Dendritic cell treated with granulocyte-macrophage colony-stimulating factor and Interleukin-4, amounts not matched to agents 40 ng/mL and 50 ng/mL, for 4 days (primary cell): ENCODE measurements around the gene TMEM132D.
"Not testable (repeated sequence)": the region's sequence is repeated elsewhere in the genome, so short reads cannot be mapped to it uniquely, and the experiment has no call there.

Experiments
- H3K27ac Mint-ChIP-seq: one replicate; pipeline ENCODE4 v1.8.0; 2022; ENCODE audit warnings: mild to moderate bottlenecking, mixed read lengths
- H3K27me3 Mint-ChIP-seq: one replicate; pipeline ENCODE4 v1.8.0; 2022; ENCODE audit warnings: mild to moderate bottlenecking, mixed read lengths
- H3K36me3 Mint-ChIP-seq: one replicate; pipeline ENCODE4 v1.8.0; 2022; ENCODE audit warnings: low read depth, mixed read lengths
- H3K4me1 Mint-ChIP-seq: one replicate; pipeline ENCODE4 v1.8.0; 2022; ENCODE audit warnings: low read depth, mixed read lengths
- H3K4me3 Mint-ChIP-seq: one replicate; pipeline ENCODE4 v1.8.0; 2022; ENCODE audit warnings: mild to moderate bottlenecking, moderate library complexity, mixed read lengths
- H3K9me3 Mint-ChIP-seq: one replicate; pipeline ENCODE4 v1.8.0; 2022; ENCODE audit warnings: mixed read lengths
- intact Hi-C: fragments of 100-400 bp; cut with micrococcal nuclease; formaldehyde crosslinking; loops from one replicate; pipeline ENCODE4 v1.15.0; 2022

Gene TMEM132D

DNA sequence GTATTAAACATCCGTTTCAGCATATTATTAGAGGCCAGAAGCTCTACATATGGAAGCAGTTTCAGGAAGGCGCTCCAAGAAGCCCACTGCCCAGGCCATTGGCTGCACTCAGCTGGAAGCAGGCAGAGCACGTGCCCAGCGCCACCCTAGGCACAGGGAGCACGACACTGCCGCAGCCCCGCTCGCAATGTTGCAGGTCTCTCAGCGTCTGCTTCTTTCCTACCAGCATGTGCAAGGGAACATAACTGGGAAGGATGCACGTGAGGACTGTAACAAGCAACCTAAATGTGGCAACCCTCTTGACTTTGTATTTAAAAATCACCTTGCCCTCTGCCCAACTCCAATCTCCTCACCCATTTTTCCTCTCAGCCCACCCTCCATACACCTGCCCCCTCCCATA is 3.5 kb downstream of the TMEM132D start:
- intact Hi-C loops, result no loop called here
- H3K27me3 Mint-ChIP-seq, result peaks cover 36% of the 10 kb centered on the region
- no peaks in the 10 kb centered on the region for H3K9me3 Mint-ChIP-seq
- H3K27ac Mint-ChIP-seq, result no peak overlapping the region
- H3K4me3 Mint-ChIP-seq, result no peak overlapping the region
- H3K36me3 Mint-ChIP-seq, result no peaks in the 10 kb centered on the region
- no peaks in the 10 kb centered on the region for H3K4me1 Mint-ChIP-seq

DNA sequence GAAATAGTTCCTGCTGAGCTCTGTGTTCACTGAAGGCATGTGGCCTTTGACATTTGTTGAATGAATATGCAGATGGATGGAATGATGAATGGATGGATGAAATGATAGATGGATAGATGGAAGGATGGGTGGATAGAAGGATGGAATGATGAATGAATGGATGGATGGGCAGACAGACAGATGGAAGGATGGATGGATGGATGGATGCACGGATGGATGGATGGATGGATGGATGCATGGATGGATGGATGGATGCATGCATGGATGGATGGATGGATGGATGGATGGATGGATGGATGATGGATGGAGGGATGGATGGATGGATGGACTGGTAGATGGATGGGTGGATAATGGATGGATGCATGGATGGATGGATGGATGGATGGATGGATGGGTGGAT is 4.8 kb downstream of the TMEM132D start:
- H3K27ac Mint-ChIP-seq, H3K36me3 Mint-ChIP-seq, H3K4me3 Mint-ChIP-seq, H3K9me3 Mint-ChIP-seq, intact Hi-C loops, H3K4me1 Mint-ChIP-seq: not testable (repeated sequence)
- H3K27me3 Mint-ChIP-seq, result peaks cover 24% of the 10 kb centered on the region

DNA sequence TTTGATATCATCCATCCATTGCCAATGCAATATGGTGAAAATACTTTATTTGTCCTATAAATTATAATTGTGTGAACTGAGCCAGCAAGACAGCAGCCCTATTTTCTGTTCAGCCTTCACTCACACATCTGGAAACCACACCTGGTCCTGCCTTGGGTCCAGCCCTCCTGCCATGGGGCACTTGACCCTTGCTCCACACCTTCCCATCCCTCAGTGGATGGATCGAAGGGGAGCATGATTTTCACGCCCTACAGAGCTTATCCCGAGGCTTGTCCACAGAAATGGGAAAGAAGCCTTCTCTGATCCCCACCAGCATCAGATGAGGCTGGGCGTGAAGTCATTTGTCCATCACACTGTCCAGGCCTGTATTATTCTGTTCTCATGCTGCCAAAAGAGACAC is 10.1 kb downstream of the TMEM132D start:
- Mint-ChIP-seq H3K27ac (no peak overlapping the region), H3K4me3 (no peak overlapping the region), H3K4me1 (no peaks in the 10 kb centered on the region), H3K9me3 (no peaks in the 10 kb centered on the region), H3K36me3 (no peaks in the 10 kb centered on the region), H3K27me3 (no peaks in the 10 kb centered on the region)
- intact Hi-C loops, result no loop called here

DNA sequence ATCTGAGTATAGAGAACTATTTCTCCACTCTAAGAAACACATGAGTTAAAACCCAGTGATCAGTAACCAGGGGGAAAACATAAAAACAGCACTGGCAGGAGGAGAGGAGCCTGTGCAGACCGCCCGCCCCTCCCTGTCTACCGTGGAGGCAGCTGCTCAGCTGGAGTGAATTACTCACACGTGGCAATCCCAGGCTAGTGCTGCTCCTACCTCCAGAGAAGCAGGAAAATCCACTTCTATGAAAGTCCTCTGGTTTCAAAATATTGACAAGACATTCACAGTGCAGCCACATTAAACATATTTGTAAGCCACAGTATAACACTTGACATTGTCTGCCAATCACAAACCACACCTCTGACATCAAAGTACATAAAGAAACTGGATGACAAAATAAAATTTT is 16.7 kb downstream of the TMEM132D start:
- Mint-ChIP-seq H3K9me3 (no peaks in the 10 kb centered on the region), H3K27me3 (no peaks in the 10 kb centered on the region), H3K4me3 (no peak overlapping the region), H3K4me1 (no peaks in the 10 kb centered on the region), H3K36me3 (no peaks in the 10 kb centered on the region), H3K27ac (no peak overlapping the region)
- intact Hi-C loops, result no loop called here

DNA sequence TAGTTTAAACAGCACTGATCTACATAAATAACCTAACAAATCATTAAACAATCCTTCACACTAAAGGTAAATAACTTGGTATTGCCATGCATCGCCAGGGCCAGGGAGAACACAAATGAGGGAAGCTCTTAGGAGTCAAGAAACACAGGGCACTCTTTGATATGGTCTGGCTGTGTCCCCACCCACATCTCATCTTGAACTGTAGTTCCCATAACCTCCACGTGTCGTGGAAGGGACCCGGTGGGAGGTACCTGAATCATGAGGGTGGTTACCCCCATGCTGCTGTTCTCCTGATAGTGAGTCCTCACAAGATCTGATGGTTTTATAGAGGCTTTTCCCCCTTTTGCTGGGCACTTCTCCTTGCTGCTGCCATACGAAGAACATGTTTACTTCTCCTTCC is 17.3 kb downstream of the TMEM132D start:
- Mint-ChIP-seq H3K9me3 (no peaks in the 10 kb centered on the region), H3K4me3 (no peak overlapping the region), H3K36me3 (no peaks in the 10 kb centered on the region), H3K27ac (no peak overlapping the region), H3K27me3 (no peaks in the 10 kb centered on the region), H3K4me1 (no peaks in the 10 kb centered on the region)
- intact Hi-C loops, result no loop called here

DNA sequence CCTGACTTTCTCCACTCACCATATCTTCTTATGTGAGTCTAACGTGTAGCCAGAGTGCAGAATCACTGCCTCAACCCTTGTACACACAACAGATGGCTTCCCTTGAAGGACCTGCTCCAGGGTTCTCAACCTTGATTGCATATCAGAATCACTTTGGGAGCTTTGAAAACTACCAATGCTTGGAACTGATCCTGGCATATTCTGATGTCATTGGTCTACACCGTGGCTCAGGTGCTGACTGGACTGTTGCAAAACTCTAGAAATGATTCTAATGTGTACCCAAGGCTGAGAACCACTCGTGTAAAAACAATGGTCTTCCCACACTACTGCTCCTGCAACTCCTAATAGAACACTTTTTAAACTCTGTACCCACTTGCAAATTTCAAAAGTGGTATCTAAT is 18.5 kb downstream of the TMEM132D start:
- H3K27me3 Mint-ChIP-seq, result no peaks in the 10 kb centered on the region
- no peak overlapping the region for H3K4me3 Mint-ChIP-seq
- H3K27ac Mint-ChIP-seq, result no peak overlapping the region
- H3K4me1 Mint-ChIP-seq, result no peaks in the 10 kb centered on the region
- H3K9me3 Mint-ChIP-seq, result no peaks in the 10 kb centered on the region
- intact Hi-C loops, result no loop called here
- no peaks in the 10 kb centered on the region for H3K36me3 Mint-ChIP-seq

DNA sequence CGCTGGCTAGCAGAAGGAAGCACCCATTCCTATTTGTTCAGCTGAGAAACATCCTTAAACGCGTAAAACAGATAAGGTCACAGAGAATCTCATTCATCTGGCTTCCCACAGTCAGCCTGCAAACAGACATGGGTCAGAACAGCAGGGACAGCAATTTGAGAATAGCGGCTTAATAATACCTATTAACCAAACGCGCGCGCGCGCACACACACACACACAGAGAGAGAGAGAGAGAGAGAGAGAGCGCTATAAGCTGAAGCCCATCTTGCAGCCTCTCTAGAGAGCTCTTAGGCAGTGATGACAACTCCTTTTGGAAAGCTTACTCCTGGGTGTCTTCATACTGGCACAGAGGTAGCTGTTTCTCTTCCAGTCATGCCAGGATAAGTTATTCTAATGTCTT is 26.4 kb downstream of the TMEM132D start:
- H3K27ac Mint-ChIP-seq, result no peak overlapping the region
- no peaks in the 10 kb centered on the region for H3K9me3 Mint-ChIP-seq
- intact Hi-C loops, result no loop called here
- no peak overlapping the region for H3K4me3 Mint-ChIP-seq
- no peaks in the 10 kb centered on the region for H3K4me1 Mint-ChIP-seq
- no peaks in the 10 kb centered on the region for H3K27me3 Mint-ChIP-seq
- no peaks in the 10 kb centered on the region for H3K36me3 Mint-ChIP-seq

DNA sequence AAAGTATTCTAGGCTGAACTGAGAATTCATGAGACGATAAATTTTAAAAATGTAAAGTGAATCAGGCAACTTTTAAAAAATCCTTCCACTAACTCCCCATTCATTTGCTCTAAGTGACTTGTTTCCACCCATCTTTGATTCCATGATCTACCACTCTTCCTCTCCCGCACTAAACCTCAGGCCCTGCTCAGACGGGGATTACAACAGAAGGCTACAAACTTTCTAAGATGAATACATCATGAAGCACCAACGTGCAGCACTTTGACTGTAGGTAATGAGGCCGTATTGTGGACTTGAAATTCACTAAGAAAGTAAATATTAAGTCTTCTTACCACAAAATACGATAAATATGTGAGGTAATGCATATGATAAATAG is 30.0 kb downstream of the TMEM132D start:
- no peaks in the 10 kb centered on the region for H3K4me1 Mint-ChIP-seq
- no peaks in the 10 kb centered on the region for H3K9me3 Mint-ChIP-seq
- no peaks in the 10 kb centered on the region for H3K36me3 Mint-ChIP-seq
- H3K27ac Mint-ChIP-seq, result no peak overlapping the region
- no peaks in the 10 kb centered on the region for H3K27me3 Mint-ChIP-seq
- intact Hi-C loops, result no loop called here
- H3K4me3 Mint-ChIP-seq, result no peak overlapping the region

DNA sequence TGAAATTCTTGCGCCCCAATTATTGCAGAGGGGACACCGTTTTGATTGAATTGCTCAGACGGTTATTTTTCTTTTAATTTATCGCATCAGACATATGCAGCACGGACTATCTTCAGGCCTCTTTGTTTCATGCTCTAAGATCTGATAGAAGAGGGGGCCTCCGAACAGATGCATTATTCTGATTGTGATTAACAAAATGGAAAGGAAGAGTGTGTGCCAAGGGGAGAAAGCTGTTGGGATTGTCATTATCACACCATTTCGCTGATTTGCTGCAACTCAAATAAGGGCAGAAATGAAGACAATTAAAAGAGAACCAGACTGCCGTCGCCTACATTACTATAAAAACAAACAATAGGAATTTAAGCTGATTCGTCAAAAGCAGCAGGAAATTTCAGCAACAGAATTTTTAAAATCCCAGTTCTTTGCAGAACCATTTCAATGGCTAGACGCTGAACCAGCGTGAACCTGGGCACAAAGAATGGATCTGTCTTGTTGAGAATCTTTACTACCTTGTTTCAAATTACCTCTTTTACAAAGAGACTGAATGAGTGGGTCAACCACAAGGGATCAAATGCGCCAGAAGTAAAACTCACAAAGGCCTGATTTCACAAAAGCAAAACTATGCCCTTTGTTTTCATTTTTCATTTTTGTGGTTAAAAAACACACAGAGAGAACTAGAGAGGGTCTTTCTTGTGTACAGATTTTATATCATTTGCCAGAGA is 30.6 kb downstream of the TMEM132D start:
- Mint-ChIP-seq H3K9me3 (no peaks in the 10 kb centered on the region), H3K27me3 (no peaks in the 10 kb centered on the region), H3K4me1 (no peaks in the 10 kb centered on the region), H3K4me3 (no peak overlapping the region), H3K27ac (no peak overlapping the region), H3K36me3 (no peaks in the 10 kb centered on the region)
- intact Hi-C loops, result no loop called here

DNA sequence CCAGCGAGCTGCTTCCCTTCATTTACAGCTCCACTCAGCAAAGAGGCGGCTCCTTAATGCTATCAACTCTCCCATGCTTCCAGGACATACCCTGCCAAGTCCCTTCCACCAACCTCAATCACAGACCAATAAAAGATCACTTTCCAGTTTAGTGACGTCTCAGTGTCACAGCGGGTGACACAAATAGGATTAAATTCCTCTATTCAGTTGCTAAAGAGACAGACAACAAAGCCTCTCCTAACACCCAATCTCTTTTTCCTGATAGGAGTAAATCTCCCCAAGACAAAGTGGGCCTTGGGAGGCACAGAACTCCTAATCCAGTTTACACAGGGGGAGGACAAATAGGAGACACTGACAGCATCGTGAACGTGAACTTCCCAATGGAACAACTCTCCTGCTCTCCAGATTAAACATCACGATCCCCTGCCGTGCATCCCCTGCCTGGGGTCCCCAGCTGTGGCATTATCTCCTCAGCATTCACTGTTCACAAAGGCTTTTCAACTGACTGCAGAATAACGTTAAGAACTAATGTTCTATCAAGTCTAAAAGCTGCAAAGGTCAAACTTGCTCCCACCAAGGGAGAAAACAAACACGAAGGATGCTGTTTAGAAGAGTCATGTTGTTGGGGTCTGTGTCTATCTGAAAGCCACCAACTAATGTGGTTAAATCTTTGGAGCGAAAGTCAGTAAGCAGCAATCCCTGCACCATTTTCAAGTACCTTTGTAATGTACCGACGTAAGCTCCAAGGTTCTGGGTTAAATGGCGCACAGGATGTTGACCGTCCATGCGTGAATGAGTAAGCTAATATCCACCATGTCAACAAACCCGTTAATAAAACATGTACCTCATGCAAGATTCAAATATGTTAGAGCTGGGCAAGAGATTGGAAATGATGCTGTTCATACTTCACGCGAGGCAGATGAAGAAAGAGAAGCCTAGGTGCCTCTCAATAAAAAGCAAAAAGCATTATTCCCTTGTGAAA is 31.5 kb downstream of the TMEM132D start:
- no peak overlapping the region for H3K4me3 Mint-ChIP-seq
- H3K4me1 Mint-ChIP-seq, result no peaks in the 10 kb centered on the region
- H3K9me3 Mint-ChIP-seq, result no peaks in the 10 kb centered on the region
- H3K27ac Mint-ChIP-seq, result no peak overlapping the region
- intact Hi-C loops, result no loop called here
- no peaks in the 10 kb centered on the region for H3K36me3 Mint-ChIP-seq
- H3K27me3 Mint-ChIP-seq, result no peaks in the 10 kb centered on the region

DNA sequence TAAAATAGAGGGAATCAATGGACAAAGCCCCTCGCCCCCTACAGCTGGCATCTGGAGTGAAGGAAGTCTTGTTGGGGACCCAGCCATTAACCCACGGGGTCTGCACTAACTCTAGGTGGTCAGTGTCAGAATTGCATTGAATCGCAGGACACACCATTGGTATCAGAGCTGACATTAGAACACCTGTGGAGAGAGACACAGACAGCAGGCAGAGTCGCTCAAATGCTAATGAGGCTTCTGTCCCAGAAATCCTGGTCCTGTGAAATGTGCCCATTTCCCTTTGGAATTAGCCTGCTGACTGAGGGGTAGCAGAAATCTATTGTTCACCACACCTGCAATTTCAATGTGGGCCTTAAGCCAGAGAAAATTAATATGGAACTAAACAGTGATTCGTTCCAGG is 33.0 kb downstream of the TMEM132D start:
- no peaks in the 10 kb centered on the region for H3K36me3 Mint-ChIP-seq
- intact Hi-C loops, result no loop called here
- no peaks in the 10 kb centered on the region for H3K4me1 Mint-ChIP-seq
- H3K27me3 Mint-ChIP-seq, result no peaks in the 10 kb centered on the region
- peaks cover 4% of the 10 kb centered on the region for H3K9me3 Mint-ChIP-seq
- no peak overlapping the region for H3K4me3 Mint-ChIP-seq
- H3K27ac Mint-ChIP-seq, result no peak overlapping the region

DNA sequence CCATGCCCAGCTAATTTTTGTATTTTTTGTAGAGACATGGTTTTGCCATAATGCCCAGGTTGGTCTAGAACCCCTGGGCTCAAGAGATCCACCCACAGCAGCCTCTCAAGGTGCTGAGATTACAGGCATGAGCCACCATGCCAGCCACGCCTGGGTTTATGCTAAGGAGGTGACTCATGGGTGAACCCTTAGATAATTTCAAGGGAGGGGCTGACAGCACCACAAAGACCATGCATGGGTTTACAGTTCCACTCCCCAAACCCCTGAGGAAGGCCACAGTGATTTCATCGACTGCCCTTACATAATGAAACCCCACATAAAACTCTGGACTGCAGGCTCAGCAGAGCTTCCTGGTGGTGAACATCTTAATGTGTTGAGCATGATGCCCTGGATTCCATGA is 33.7 kb downstream of the TMEM132D start:
- no peaks in the 10 kb centered on the region for H3K4me1 Mint-ChIP-seq
- peaks cover 11% of the 10 kb centered on the region for H3K9me3 Mint-ChIP-seq
- no peak overlapping the region for H3K27ac Mint-ChIP-seq
- no peak overlapping the region for H3K4me3 Mint-ChIP-seq
- H3K36me3 Mint-ChIP-seq, result no peaks in the 10 kb centered on the region
- intact Hi-C loops, result no loop called here
- H3K27me3 Mint-ChIP-seq, result no peaks in the 10 kb centered on the region

DNA sequence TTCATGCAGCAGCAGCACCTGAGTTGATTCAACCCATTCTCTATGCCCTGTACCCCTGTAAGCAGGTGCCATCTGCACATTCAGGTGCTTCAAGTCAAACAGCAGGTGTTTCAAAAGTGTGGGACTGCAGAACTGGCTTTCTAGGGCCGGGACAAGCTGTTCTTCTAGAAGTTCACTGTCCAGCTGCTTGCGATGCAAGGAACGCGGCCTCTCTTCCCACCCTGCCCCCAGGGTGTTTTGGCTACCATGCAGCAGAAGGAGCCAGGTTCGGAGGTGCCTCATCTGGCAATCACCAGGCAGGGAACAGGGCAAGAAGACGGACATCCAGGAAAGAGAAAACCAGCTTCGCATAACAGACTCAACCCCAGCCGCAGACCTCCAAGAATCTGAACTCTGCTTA is 35.2 kb downstream of the TMEM132D start:
- H3K9me3 Mint-ChIP-seq, result peaks cover 23% of the 10 kb centered on the region

DNA sequence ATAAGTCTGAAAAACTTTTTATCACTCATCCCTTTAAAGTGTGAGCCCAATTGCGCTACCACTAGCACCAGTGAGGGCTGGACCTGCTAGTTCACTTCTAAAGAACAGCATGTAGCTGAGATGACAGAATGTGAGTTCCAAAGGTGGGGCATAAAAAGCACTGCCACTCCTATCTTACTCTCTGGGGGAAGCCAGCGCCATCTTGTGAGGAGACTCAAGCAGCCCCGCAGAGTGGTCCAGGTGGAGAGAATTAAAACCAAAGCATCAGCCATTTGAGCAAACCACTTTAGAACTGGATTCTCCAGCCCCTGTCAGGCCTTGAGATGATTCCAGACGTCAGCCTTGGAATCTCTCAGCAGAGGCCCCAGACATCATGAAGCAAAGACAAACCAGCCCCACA is 39.9 kb downstream of the TMEM132D start:
- Mint-ChIP-seq H3K4me3 (no peak overlapping the region), H3K36me3 (no peaks in the 10 kb centered on the region), H3K27ac (no peak overlapping the region), H3K9me3 (peaks cover 23% of the 10 kb centered on the region), H3K4me1 (no peaks in the 10 kb centered on the region), H3K27me3 (no peaks in the 10 kb centered on the region)
- intact Hi-C loops, result no loop called here

More for the DNA sequence above, 35.2 kb downstream of the TMEM132D start:
- H3K4me3 Mint-ChIP-seq, result no peak overlapping the region
- H3K4me1 Mint-ChIP-seq, result no peaks in the 10 kb centered on the region
- H3K36me3 Mint-ChIP-seq, result no peaks in the 10 kb centered on the region
- intact Hi-C loops, result no loop called here
- H3K27ac Mint-ChIP-seq, result no peak overlapping the region
- H3K27me3 Mint-ChIP-seq, result no peaks in the 10 kb centered on the region
